Measurements from ENCODE around the gene IDH3B.

IDH3B gene

DNA sequence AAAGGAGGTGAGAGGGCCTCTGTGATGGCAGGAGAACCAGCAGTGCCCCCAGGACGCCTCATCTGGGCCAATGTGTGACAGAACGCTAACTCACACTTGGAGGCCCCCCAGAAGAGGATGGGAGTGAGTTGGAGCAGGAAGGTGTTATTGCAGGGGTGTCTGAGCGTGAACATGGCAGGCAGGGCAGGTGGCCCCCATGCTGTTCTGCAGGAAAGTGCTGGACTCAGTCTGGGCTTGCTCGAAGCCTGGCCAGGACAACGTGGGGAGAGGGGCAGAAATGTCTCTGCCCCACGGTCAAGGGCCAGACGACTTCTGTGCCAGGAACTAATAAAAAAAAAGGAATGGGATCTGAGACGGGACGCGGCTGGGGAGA is 27.6 kb upstream of the IDH3B start:
- H3K4me3 ChIP-seq (ENCODE audit: low read depth, low read length): no peak overlapping the region
- TF ChIP-seq MAX (IDR thresholded peaks at IDR 0.05; ENCODE audit: low read depth, low read length): no peak
- TF ChIP-seq POLR2A (IDR thresholded peaks at IDR 0.05; ENCODE audit: extremely low read depth, insufficient read length): no peak
- DNase-seq (ENCODE audit: low read depth): no peak

- no peak overlapping the region for H3K4me3 ChIP-seq (ENCODE audit: low read depth, low read length)
- DNase-seq (ENCODE audit: low read depth): no peak
- TF ChIP-seq POLR2A (IDR thresholded peaks at IDR 0.05; ENCODE audit: extremely low read depth, insufficient read length) (no peak), CTCF (IDR thresholded peaks at IDR 0.05; ENCODE audit: low read depth, low read length) (no peak), MAX (IDR thresholded peaks at IDR 0.05; ENCODE audit: low read depth, low read length) (no peak), MYC (IDR thresholded peaks at IDR 0.05; ENCODE audit: low read depth, low read length) (no peak)
Measured at GRCh38 chr20:2691127-2691526, 27.1 kb upstream of the IDH3B start.

- TF ChIP-seq POLR2A (IDR thresholded peaks at IDR 0.05; ENCODE audit: extremely low read depth, insufficient read length) (no peak), MYC (IDR thresholded peaks at IDR 0.05; ENCODE audit: low read depth, low read length) (no peak), MAX (IDR thresholded peaks at IDR 0.05; ENCODE audit: low read depth, low read length) (no peak), CTCF (IDR thresholded peaks at IDR 0.05; ENCODE audit: low read depth, low read length) (no peak)
- no peak for DNase-seq (ENCODE audit: low read depth)
- no peak overlapping the region for H3K4me3 ChIP-seq (ENCODE audit: low read depth, low read length)
Measured at GRCh38 chr20:2690718-2691117, 26.7 kb upstream of the IDH3B start.

- no peak for TF ChIP-seq MAX (IDR thresholded peaks at IDR 0.05; ENCODE audit: low read depth, low read length)
- no peak for TF ChIP-seq CTCF (IDR thresholded peaks at IDR 0.05; ENCODE audit: low read depth, low read length)
- TF ChIP-seq POLR2A (IDR thresholded peaks at IDR 0.05; ENCODE audit: extremely low read depth, insufficient read length): no peak
- TF ChIP-seq MYC (IDR thresholded peaks at IDR 0.05; ENCODE audit: low read depth, low read length): no peak
- no peak for DNase-seq (ENCODE audit: low read depth)
- no peak overlapping the region for H3K4me3 ChIP-seq (ENCODE audit: low read depth, low read length)
Measured at GRCh38 chr20:2690213-2690612, 26.2 kb upstream of the IDH3B start.

DNA sequence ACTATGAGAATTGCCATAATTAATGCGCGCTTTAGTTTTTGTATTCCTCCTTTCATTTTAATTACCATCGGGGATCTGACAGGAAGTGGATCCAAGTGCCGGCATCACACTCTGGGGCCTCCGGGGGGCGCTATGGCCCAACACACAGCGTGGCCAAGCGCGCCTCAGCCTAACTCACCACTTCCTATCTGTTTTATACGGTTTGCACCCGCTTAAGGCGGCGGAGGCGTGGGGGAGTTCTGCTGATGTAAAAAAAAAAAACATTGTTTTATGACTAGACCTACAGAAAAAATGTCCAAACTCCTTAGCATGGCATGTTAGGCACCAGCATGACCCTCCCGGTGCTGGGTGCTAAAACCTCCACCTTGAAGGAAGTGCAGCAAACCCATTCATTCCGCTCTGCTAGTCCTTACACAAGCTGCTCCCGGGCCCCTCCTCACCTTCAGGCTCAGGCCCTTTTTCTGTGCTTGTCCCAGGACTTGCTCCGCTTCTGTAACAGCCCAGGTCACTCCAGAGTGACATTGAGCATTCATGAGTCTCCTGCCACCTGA is 24.1 kb upstream of the IDH3B start:
- TF ChIP-seq MYC (IDR thresholded peaks at IDR 0.05; ENCODE audit: low read depth, low read length) (peak; percentile 93), CTCF (IDR thresholded peaks at IDR 0.05; ENCODE audit: low read depth, low read length) (peak; percentile 95), POLR2A (IDR thresholded peaks at IDR 0.05; ENCODE audit: extremely low read depth, insufficient read length) (peak; percentile 11), MAX (IDR thresholded peaks at IDR 0.05; ENCODE audit: low read depth, low read length) (peak; percentile 83)
- peak; percentile 95 for DNase-seq (ENCODE audit: low read depth)
- H3K4me3 ChIP-seq (ENCODE audit: low read depth, low read length): peak overlapping the region; percentile 8

- no peak for DNase-seq (ENCODE audit: low read depth)
- no peak overlapping the region for H3K4me3 ChIP-seq (ENCODE audit: low read depth, low read length)
Measured at GRCh38 chr20:2687514-2687913, 23.5 kb upstream of the IDH3B start.

More at GRCh38 chr20:2687514-2687913, 23.5 kb upstream of the IDH3B start:
- TF ChIP-seq MAX (IDR thresholded peaks at IDR 0.05; ENCODE audit: low read depth, low read length): peak; percentile 30; the same call in 1 of the 2 replicates
- no peak for TF ChIP-seq MYC (IDR thresholded peaks at IDR 0.05; ENCODE audit: low read depth, low read length)
